A673 (cell line): Measurements from ENCODE around the gene ATF6. TPM values are rescaled to one million over a fixed set of nuclear protein-coding genes. Genes with fewer than 3 reads are reported as not detected.

ENCODE experiments used
- BruUV-seq: library from RNA; stranded (reverse); fragments of 400-500 nt; replicated peaks from 2 replicates; lab custom pipeline; 2021; lab: Mats Ljungman, UMichigan
- CTCF ChIA-PET: fragments of 300-600 bp; sonication (Branson Sonifier 250); formaldehyde crosslinking; loops from one replicate; lab custom pipeline; 2022; ENCODE audit warnings: antibody characterized with exemption; lab: Charles Lee
- POLR2A ChIA-PET: fragments of 300-600 bp; sonication (Branson Sonifier 250); formaldehyde crosslinking; loops from one replicate; lab custom pipeline; 2022; ENCODE audit warnings: antibody characterized with exemption; ENCODE audit not compliant: low non-redundant PET; lab: Charles Lee
- DNase-seq: peaks from one replicate; pipeline ENCODE4 v3.0.0-alpha.2; 2015; ENCODE audit warnings: low spot score
- H3K27ac ChIP-seq: fragments of 200-600 bp; sonication (generic); 2 replicates; pipeline ENCODE4 v1.5.1; 2016; ENCODE audit warnings: mixed run types, low read depth, mild to moderate bottlenecking, mixed read lengths, antibody characterized with exemption, low read length; ENCODE audit not compliant: poor library complexity, severe bottlenecking
- H3K27me3 ChIP-seq: fragments of 200-600 bp; sonication (generic); replicated peaks from 2 replicates; pipeline ENCODE4 v1.6.1; 2017; ENCODE audit warnings: mixed run types, low read depth, mild to moderate bottlenecking, mixed read lengths, antibody characterized with exemption, low read length; ENCODE audit not compliant: insufficient read depth, poor library complexity
- H3K36me3 ChIP-seq: fragments of 200-600 bp; sonication (generic); 2 replicates; pipeline ENCODE4 v1.6.1; 2016; ENCODE audit warnings: mixed run types, mild to moderate bottlenecking, mixed read lengths, antibody characterized with exemption, low read length; ENCODE audit not compliant: insufficient read depth, poor library complexity, severe bottlenecking
- H3K4me1 ChIP-seq: fragments of 200-600 bp; sonication (generic); 2 replicates; pipeline ENCODE4 v1.6.1; 2017; ENCODE audit warnings: mixed run types, mild to moderate bottlenecking, mixed read lengths, antibody characterized with exemption, low read length; ENCODE audit not compliant: insufficient read depth, poor library complexity, severe bottlenecking
- H3K4me3 ChIP-seq: fragments of 200-600 bp; sonication (generic); 2 replicates; pipeline ENCODE4 v1.5.1; 2016; ENCODE audit warnings: low read depth, mixed run types, mild to moderate bottlenecking, mixed read lengths, low read length; ENCODE audit not compliant: poor library complexity, severe bottlenecking
- H3K9me3 ChIP-seq: fragments of 200-600 bp; sonication (generic); 2 replicates; pipeline ENCODE4 v1.6.1; 2016; ENCODE audit warnings: mixed run types, low read depth, mild to moderate bottlenecking, mixed read lengths, antibody characterized with exemption, low read length; ENCODE audit not compliant: poor library complexity, severe bottlenecking
- CTCF ChIP-seq: fragments of 300-800, 200-600 bp; sonication (generic); conservative IDR thresholded peaks from 2 replicates; pipeline ENCODE4 v1.5.1; 2017; ENCODE audit warnings: low read depth, mild to moderate bottlenecking, antibody characterized with exemption, low read length, moderate library complexity, mixed read lengths
- EZH2 ChIP-seq: fragments of 200-600 bp; sonication (generic); IDR thresholded peaks from 2 replicates; pipeline ENCODE4 v1.6.1; 2017; ENCODE audit warnings: borderline replicate concordance, low read depth, mild to moderate bottlenecking, mixed read lengths, antibody characterized with exemption, low read length; ENCODE audit not compliant: poor library complexity, severe bottlenecking
- intact Hi-C: fragments of 100-400 bp; cut with micrococcal nuclease; formaldehyde crosslinking; loops from one replicate; pipeline ENCODE4 v1.10.0; 2022; ENCODE audit not compliant: unreplicated experiment
- total RNA-seq: library from RNA; stranded (reverse); gene quantifications from 2 replicates; pipeline ENCODE4 v1.2.3, GENCODE V29; 2021

ATF6 gene
- total RNA-seq, 1 experiment from 2014 or later = 21.8 TPM

- H3K4me3 ChIP-seq = no peak overlapping the region
- no peak for TF ChIP-seq EZH2
- H3K27ac ChIP-seq = no peak overlapping the region
- intact Hi-C loops = loop anchor here (10.0 kb wide), 1 partner anchor 167 kb away; no protein-coding TSS in a partner anchor
- H3K36me3 ChIP-seq = no peaks in the 10 kb centered on the region
- ChIA-PET POLR2A (no interaction called here), CTCF (no interaction called here)
- H3K27me3 ChIP-seq = no peaks in the 10 kb centered on the region
- BruUV-seq = no TSS peak
- peaks cover 11% of the 10 kb centered on the region for H3K4me1 ChIP-seq
- H3K9me3 ChIP-seq = no peaks in the 10 kb centered on the region
- no peak for DNase-seq
These were observed 34.0 kb upstream of the ATF6 start for GRCh38 chr1:161731981-161732718.

- no peaks in the 10 kb centered on the region for H3K27me3 ChIP-seq
- H3K9me3 ChIP-seq = no peaks in the 10 kb centered on the region
- H3K36me3 ChIP-seq = no peaks in the 10 kb centered on the region
- peaks cover 11% of the 10 kb centered on the region for H3K4me1 ChIP-seq
- H3K27ac ChIP-seq = no peak overlapping the region
- TF ChIP-seq EZH2 (no peak), CTCF (no peak)
- CTCF ChIA-PET = no interaction called here
- intact Hi-C loops = loop anchor here (10.0 kb wide), 1 partner anchor 169 kb away; no protein-coding TSS in a partner anchor
- peak; percentile 58 for DNase-seq
- POLR2A ChIA-PET = no interaction called here
- H3K4me3 ChIP-seq = no peak overlapping the region
- BruUV-seq = no TSS peak
These were observed 32.6 kb upstream of the ATF6 start for GRCh38 chr1:161733526-161733925.

- CTCF ChIA-PET = no interaction called here
These were observed 30.3 kb upstream of the ATF6 start for GRCh38 chr1:161735837-161736236.

More at GRCh38 chr1:161735837-161736236, 30.3 kb upstream of the ATF6 start:
- BruUV-seq = no TSS peak
- no peaks in the 10 kb centered on the region for H3K27me3 ChIP-seq
- H3K4me3 ChIP-seq = no peak overlapping the region
- no peaks in the 10 kb centered on the region for H3K36me3 ChIP-seq
- H3K9me3 ChIP-seq = no peaks in the 10 kb centered on the region
- intact Hi-C loops = loop anchor here (10.0 kb wide), 1 partner anchor 171 kb away; no protein-coding TSS in a partner anchor
- TF ChIP-seq EZH2 (no peak), CTCF (no peak)
- POLR2A ChIA-PET = no interaction called here
- H3K4me1 ChIP-seq = peaks cover 11% of the 10 kb centered on the region
- no peak for DNase-seq
- no peak overlapping the region for H3K27ac ChIP-seq
